Limb (tissue), 2 donors: Measurements from ENCODE around the gene GPR65.

Experiments used
- DNase-seq, 2 donors: peaks; one replicate each; pipeline ENCODE4 v3.0.0-alpha.2; 2016; ENCODE audit errors: extremely low spot score in 2 of 2

GPR65 gene

DNA sequence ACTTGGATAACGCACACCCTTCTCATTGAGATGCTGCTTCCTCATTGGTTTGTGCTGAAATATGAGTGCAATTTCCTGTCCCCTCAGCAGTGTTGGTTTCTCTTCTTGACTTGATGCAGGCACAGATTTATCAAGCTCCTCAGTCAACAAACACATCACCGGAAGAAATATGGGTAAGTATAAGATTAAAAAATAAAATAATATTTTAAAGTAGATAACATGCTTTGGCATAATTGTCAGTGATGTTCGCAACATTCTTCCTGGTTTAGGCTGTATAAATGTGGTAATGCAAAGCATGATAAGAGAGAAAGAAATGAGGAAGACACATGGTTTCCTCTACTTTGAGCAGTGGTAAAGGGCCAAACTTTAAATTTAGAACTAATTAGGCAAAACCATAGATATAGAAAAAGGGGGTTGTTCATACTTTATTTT is at the start of gene GPR65:
Gene GPR65 (plus strand): TSS at position 86 of the 432 bp plus-strand sequence. CDS start 5,713 bp downstream, outside the sequence.
- DNase-seq = no peak

GRCh38 chr14:87955501-87955900 is 49.4 kb upstream of the GPR65 start:
- DNase-seq = no peak

GRCh38 chr14:87960013-87960787 is 44.7 kb upstream of the GPR65 start:
- DNase-seq = no peak

- no peak for DNase-seq
Observed at GRCh38 chr14:87961246-87961645, 43.7 kb upstream of the GPR65 start.

DNA sequence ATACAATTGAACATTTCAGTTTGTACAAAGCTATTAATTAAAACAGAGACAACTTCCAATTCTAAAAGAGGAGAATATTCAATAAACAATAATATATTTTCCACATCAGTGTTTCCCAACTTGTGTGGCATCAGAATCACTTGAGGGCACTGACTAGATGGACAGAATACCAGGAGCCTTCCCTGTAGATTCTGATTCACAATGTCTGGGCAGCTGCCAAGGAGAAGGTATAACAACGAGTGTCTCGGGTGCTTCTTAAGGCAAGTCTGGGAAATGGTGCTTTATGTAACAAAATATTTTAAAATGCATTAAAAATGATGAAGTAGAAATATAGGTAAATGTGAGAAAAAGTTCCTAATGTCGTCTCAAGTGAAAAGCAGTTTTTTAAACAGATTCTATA is 38.1 kb upstream of the GPR65 start:
- no peak for DNase-seq

DNA sequence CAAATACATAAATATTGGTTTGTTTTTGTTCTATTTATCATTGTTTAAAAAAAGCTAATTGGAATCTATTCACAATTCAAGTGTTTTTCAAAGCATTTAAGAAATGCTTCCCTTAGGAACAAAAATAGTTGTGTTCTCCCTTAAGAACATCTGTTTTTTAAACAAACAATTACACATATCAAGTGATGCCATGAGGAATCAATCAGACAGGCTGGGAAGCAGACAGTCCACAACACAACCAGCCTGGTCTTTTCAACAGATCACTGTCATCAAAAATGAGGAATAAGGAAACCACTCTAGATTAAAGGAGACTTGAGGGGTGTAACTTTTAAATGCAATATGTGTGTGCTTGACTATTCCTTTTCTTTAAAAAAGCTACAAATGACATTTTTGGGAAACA is 37.4 kb upstream of the GPR65 start:
- no peak for DNase-seq

DNA sequence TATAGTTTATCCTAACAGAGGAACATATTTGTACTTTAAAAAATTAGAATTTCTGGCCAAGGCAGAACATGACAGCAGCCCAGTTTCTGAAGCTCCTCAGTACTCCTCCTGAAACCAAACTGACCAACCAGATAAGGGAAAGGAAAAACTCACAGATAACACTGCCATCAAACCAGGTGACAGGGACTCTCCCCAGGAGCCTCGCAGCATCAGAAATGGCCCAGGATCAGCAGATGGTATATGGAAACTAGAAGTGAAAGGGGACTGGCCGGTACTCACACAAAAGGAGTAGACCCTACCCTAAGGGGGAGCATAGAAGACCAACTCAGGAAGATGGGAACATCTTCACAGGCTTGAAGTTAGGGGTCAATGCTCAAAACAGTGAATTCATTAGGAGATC is 33.9 kb upstream of the GPR65 start:
- DNase-seq = no peak

GRCh38 chr14:87975636-87976035 is 29.3 kb upstream of the GPR65 start:
- DNase-seq = no peak

DNA sequence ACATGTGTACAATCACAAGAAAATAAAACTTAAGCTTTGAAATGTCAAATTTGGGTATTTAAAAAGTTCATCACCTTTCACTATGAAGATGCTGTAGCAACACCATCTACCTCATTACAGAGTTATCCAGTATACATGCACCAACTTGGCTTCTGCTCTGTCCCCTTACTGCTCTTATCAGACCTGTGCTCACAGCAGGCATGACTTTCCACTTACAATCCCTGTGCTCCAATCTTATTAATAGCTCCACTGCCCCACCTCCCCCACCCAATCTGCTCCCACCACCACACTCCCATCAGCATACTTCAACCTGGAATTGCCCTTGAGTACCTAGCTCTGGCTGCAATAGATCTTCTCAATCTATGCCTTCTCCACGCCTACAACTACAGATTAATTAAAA is 25.2 kb upstream of the GPR65 start:
- no peak for DNase-seq

DNA sequence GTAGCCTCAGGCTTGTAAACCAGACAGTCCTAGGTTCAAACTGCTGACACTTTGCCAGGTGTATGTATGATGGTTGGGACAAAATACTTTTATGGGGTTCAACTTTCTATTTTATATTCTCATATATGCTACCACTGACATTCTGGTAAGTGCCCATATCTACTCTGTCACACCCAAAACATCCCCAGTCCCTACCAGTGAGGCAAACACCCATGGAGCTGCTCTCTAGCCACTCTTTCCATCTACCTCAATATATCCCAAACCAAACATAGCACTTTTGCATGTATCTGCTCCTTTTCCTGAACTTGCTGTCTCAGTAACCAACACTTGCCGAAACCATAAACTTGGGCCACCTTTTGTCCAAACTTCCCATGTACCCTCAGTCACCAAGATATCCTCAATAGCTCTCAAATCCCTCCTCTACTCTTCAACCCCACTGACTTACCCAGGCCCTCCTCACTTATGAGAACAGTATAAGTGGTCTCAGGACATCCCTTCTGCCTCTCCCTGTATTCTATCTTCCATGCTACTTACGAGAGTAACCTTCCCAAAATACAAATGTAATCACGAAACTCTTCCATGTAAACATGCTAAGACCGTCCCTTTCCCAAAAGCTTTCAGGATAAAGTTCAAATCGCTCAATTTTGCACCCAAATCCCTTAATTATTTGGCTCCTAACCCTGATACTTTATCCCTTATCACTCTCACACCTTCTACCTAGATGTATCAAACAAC is 15.5 kb upstream of the GPR65 start:
- no peak for DNase-seq

DNA sequence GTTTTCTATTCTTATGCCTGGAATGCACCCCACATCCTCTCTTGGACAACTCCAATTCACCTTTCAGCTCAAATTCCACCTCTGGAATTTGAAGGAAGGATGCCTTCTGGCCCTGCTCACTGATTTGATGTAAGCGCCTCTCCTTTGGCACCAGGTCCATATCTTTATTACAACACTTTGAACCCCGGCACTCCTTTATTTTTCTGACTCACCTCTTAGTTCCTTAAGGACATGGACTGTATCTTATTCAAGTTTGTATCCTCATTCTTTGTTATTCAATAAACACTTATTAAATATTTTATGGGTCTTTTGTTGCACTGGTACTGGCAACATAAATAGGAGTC is 15.0 kb upstream of the GPR65 start:
- DNase-seq = no peak

- no peak for DNase-seq
Observed at GRCh38 chr14:87990682-87991081, 14.3 kb upstream of the GPR65 start.

DNA sequence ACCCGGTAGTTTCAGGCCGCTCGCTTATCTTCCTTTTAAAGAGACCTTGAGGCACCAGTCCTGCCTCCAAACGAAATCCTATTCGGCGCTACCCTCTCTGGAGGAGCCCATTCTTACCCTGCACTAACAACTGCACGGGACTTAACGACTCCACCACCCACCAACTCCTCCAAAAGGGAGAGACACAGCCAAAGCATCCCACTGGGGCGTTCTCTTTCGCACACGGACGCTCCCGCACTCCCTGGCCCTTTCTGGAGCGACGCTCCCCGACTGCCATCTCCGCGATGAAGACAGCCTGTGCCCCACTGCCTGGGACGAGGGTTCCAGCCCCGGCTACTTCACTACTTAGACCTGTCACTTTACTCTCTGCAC is 12.6 kb upstream of the GPR65 start:
- no peak for DNase-seq

DNA sequence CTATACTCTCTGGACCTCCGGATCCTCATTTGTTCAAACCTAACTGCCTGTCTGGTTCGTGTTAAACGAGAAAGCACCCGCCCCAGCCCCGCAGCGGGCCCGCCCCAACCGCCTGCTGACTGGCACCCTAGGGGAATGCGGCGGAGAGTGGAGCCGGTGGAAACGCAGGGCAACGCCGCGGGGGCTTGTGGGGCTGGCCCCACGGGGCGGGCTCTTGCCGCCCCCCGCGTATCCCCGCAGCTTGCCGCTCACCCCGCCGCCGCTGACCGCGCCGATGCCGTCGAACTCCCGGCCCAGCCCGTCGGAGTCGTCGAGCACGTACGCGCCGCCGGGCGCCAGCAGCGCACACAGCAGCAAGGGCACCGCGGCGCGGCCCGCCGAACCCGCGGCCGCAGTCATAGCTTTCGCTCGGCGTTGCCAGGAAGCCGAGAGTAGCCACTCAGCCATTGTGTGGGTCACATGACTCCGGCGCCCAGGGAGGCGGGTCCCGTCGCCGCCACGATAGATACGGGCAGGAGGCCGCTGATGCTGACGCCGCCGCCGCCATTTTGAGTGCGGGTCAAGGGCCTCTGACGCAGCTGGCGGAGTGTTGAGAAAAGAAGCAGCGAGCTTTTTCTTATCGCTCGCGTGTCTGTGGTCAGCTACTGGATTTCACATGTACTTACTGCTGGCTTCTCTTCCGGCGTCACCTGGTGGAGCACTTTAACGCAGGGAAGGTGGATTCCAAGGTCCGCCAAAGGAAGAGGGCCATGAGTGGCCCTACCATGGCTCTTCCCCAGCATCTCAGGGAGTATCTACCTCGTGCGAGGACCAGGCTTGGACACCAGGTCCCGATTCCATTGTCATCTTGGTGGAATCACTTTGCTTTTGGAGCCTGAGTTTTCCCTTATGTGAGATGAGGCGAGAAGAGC is 12.0 kb upstream of the GPR65 start, which contains the start of gene GALC:
Gene GALC (minus strand): TSS at position 465 of the 911 bp plus-strand sequence. CDS start 18 bp downstream, at position 447.
- DNase-seq = peak; percentile 90 to 94

DNA sequence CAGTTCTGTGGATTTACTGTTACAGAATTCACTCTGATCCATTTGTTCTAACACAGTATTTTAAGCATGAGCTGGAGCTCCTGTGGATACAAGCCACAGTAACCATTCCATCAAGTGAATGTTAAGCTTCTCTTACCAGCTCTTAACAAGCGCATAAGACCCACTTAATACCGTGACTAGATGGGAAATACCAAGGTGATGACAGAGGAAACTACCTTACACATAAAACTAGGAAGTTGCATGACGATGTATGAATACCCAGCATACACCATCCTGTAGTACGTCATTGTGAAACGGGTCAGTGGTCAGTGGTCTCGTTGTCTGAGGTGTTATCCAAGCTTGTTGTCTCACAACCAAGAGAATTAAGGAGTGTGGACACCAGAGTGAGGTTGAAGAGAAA is 10.0 kb upstream of the GPR65 start:
- no peak for DNase-seq

DNA sequence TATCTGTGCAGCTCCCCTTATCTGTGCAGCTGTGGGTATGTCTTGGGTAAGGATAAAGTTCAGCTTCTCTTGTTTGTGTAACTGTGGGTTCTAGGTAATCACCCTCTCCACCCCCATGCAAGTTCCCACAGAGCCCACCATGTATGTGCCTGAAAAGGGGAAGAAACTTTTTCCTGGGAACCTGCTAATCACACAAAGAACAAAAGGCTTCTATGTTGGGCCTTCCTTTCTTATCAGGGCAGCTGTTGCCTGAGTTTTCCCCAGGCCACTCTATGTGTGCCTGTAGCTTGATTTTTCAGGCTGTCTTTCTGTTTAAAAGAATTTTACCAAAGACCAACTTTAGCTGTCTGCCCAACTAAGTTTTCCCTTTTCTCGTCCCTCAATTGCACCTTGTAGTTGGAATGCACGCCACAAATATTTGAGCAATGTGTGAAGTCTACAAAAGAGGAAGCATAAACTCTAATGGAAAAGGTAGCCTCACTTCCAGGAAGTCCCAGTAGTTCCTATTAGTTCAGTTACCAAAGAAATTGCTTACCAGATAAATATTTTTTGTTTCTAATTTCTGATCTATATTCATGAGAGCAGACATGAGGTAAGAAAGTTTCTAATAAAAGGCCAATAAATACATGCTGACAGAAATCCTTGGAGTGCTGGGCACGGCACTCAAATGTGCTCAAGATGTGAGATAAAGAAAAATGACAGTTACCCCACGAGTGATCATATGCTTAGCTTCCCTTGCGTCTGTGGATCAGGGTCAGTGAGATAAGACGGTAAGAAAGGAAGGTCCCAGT is 9.2 kb upstream of the GPR65 start:
- no peak for DNase-seq

DNA sequence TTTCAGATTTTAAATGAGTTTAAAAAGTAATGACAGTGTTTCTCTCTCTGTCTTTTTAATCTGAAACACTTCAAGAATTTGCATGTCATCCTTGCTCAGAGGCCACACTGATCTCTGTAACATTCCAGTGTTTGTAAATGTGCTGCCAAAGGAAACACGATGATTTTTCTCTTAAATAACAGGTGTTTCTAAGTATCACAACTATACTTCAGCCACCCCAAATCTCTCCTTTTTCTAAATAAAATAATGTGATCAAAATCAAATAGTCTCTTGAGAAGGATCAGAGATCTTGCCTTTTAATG is 8.7 kb upstream of the GPR65 start:
- DNase-seq = no peak

DNA sequence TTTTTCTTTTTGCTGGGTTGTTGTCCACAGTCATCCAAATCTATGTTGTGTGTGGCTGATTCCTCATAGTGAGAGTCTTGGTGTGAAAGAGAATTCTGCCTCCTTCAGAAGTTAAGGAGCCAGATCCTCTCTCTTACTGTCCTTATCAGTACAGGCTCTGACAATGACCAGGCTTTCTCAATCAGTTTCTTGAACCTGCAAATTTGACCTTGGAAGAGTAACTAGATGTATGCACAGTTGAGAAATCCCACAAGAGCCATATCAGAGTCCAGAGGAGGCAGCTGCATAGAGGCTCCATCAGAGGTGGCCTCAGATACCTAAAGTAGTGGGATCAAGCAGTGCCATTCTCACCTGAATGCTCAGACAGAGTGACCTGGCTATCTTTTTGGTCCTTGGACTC is 6.5 kb upstream of the GPR65 start:
- no peak for DNase-seq

- DNase-seq = no peak
Observed at GRCh38 chr14:87999277-87999676, 5.7 kb upstream of the GPR65 start.

DNA sequence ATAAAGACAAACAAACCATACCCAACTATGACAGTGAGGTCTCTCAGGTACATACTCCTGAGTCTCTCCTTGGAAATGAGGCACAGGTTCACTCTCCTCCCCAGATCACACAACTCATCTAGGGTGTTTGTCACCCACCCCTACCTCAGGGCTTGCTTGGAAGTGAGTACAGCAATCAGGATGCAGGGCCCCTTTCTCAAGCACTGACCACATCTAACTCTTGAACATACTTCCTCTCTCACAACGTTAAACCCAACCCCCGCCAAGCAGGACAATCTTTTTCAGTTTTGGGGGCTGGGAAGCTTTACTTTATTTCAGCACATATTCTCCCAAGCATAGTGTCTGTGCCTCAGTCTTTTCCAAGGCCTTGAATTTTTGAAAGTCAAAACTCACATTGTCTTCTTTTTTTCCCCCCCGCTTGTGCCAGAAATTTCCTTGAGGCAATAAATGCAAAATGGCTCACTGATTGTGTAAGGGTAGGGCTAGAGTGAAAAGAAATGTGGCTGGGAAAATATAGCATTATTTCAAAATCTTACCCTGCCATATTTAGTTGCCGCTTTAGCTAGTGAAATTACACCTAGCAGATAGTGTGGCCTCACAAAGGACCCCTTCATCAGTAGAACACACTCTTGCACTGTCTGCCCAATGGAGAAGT is 2.4 kb upstream of the GPR65 start:
- DNase-seq = no peak

DNA sequence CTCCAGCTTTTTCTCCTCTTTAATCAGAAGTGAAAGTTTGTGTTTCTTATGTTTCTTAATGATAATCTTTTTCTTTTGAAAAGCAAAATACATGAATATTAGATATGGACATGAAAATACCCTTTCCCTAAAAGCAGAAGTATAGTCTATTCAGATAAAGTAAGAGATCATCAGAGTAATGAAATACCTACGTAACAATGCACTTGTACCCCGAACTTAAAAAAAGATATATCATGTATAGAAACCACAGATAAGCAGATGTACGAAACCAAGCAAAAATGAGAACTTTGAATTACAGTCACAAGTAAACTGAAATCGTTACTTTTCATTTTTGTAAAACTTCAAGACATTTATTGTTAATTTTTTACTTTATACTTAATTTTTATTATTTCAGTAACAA is 1.5 kb upstream of the GPR65 start:
- DNase-seq = no peak
